GM19455 (cell line): Measurements from ENCODE around the gene GUCY1A2.
"Not testable (repeated sequence)": the region's sequence is repeated elsewhere in the genome, so short reads cannot be mapped to it uniquely, and the experiment has no call there.

ENCODE experiments used
- ATAC-seq: cut with Tn5 transposase; IDR thresholded peaks from one replicate; pipeline ENCODE4 v1.9.1; 2021; ENCODE audit not compliant: unreplicated experiment

Gene GUCY1A2

DNA sequence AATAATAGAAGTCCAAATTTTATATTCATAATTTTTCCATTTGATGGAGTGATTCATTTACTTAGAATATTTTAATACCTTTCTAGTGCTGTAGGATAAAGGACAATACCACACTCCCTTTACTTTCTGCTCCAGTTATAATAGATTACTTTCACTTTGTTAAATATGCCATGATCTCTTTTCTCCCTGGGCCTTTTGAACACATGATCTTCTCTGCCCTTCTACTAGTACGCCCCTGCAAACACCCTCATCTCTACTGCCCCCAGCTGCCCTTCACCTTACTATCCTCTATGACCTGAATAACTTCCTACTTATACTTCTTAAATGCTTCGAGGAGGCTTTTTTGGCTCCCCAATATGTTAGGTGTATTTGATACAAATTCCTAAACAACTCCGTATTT lies 177.3 kb downstream of the GUCY1A2 start:
- no peak for ATAC-seq

DNA sequence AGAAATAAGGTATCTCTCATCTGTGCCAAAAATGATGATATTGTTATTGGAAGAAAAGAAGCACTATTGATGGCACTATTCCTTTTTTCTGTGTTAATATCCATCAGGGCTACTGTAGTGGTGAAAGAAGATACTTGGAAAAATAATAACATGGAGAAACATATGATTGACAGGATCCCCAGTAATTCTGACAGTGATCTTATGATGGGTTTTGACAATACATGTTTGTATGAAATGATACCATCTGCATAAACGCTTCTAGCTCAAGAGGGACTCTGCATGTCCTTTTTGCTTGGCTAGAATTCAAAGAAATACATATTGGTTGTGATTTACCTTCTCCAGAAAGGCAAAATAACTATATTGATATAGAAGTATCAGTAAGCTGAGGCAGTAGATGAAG lies 178.1 kb downstream of the GUCY1A2 start:
- no peak for ATAC-seq

- no peak for ATAC-seq
These were observed 183.7 kb downstream of the GUCY1A2 start for GRCh38 chr11:106834567-106834966.

DNA sequence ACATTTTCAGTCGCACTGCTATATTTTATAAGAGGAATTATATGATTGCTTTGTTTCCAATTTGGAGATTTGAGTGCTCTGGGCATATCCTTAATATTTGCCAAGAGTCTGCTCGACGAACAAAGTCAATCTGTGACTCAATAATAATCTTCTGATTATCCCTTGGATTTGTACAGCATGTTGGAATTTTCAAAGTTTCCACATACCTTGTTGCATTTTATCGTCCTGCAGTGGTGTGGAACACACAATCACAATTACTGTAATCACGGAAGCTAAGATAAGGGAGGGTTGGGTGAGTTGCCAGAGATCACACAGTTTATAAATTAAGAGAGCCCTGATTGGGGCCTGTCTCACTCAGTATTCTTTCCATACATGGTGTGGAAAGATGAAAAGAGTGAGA lies 189.3 kb downstream of the GUCY1A2 start:
- no peak for ATAC-seq

- no peak for ATAC-seq
These were observed 189.7 kb downstream of the GUCY1A2 start for GRCh38 chr11:106828576-106828975.

DNA sequence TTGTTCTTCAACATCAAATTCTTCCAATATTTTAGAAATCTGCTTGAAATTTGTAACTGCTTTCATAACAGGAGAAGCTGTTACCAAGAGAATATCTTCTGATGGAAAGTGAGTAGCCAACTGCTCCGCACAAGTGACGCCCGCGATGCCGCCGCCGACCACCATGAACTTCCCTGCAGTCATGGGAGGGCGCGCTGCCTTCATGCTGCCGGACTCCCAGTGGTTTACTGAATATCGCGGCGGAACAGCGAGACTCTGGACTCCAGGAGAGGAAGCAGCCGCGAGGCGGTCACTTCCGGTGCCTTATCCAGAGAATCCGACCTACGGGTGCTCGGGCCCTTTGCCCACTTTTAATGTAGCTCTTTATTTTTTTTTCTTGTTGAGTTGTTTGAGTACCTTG lies 190.6 kb downstream of the GUCY1A2 start:
- ATAC-seq: no peak

DNA sequence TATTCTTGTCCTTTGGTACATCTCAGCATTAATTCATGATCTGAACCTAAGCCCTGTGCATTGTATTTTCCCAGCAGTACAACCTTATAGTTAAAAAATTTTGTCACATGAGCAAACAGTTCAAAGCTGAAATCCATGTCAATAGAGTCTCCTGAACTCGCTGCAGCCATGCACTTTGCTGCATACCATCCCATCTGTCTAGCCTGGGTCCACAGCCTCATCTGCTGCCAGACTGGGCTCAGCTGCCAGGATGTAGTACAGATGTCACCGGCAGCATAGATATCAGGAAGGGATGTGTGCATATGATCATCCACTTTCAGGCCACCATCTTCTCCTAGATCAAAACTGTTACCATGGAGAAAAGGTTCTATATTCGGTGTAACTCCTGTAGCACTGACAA lies 191.7 kb downstream of the GUCY1A2 start:
- not testable (repeated sequence) for ATAC-seq

DNA sequence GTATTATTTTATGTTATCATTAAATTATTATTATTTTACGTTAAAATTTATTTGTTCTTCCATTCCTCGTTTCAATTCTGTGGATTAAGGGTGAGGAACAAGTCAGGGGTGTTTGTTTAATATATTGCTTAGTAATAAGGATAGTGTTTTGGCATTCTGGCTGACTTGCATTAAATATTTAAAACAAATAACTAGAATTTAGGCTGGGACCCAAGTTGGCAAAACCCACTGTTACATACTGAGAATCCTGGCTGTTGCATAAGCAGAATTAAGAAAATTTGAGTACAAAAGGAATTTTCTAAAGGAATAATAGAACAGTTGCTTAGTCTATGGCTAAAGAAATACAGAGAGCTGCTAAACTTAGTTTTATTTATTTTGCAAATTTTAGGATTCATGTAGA lies 196.4 kb downstream of the GUCY1A2 start:
- ATAC-seq: no peak

GRCh38 chr11:106821291-106821690 lies 197.0 kb downstream of the GUCY1A2 start:
- ATAC-seq: no peak

DNA sequence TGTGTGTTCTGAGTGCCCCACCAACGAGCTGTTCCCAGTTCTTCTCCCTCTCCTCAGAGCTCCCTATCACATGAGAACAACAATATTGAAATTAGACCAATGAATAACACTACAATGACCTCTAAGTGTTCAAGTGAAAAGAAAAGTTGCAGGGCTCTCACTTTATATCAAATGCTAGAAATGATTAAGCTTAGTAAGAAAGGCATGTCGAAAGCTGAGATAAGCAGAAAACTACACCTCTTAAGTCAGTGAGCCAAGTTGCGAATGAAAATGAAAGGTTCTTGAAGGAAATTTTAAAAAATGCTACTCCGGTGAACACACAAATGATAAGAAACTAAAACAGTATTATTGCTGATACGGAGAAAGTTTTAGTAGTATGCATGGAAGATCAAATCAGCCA lies 199.8 kb downstream of the GUCY1A2 start:
- ATAC-seq: no peak

DNA sequence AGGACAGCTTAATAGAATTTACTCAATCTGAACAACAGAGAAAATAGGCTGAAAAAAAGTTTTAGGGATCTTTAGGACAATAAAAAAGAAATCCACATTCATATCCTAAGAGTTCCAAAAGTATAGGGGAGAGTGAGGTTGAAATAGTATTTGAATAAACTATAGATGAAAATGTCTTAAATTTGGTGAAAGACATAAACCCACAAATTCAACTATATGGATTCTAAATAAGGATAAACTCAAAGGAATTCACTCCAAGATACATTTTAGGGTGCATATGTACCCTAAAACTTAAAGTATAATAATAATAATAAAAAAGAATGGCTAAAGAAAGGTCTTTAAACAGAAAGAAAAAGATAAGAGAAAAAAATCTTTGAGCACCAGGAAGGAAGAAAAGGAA lies 203.1 kb downstream of the GUCY1A2 start:
- no peak for ATAC-seq

DNA sequence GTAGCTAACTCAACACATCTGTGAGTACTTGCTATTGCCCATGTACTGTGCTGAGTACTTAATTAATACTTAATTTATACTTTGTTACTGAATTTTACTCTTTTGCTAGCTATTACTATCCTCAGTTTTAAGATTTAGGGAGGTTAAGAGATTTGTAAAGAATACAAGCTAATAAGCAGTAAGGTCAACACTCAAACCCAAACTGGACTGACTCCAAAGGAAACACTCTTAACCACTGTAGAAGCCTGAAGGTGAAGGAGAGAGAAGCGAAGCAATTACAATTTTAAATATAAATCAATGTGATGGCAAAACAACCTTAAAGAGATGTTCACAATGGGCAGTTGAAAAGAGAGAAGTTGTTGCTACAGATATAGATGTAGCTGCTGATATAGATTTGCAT lies 204.5 kb downstream of the GUCY1A2 start:
- ATAC-seq: no peak

DNA sequence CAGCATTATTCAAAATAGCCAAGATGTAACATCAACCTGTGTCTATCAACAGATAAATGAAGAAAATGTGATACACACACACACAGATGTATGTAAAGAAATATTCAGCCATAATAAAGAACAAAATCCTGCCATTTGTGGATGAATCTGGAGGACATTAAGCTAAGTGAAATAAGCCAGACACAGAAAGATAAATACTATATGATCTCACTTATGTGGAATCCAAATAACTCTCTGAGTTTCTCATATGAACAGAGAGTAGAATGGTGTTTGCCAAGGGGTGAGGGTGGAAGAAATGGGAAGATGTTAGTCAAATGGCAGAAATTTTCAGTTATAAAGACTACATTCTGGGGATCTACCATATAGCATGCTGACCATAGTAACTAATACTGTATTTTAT lies 224.2 kb downstream of the GUCY1A2 start:
- ATAC-seq: no peak

GRCh38 chr11:106789406-106789805 lies 228.9 kb downstream of the GUCY1A2 start:
- ATAC-seq: no peak

- ATAC-seq: no peak
These were observed 230.8 kb downstream of the GUCY1A2 start for GRCh38 chr11:106787454-106787853.

DNA sequence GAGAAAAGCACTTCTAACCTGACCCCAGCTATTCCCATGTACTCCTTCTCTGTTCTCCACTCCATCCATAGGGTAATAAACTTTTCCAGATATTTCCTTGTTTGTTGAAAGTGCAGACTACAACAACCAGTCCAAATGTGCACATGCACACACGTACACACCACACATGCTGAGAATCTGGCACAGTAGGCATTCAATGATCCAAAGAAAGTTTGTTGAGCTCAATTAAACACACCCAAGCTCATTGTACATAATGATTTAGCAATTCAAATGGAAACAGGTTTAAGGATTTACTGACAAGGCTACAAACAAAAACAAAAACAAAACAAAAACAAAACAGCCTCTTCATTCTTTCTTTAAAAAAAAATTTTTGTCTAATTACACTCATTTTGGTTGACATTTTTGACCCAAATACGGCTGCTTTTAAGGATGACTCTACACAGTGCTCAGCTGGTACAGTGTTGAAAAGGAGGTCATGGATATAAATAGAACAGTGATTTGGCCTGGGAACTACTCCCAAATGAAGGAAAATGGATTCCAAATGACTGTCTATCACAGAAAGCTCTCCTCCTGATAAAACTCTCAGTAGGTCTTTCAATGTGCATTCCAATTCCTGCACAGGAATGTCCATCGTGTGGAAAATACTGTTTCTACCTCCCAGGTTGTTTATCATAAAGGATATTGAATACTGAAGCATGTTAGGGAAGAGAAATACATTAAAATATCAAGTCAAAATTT lies 232.2 kb downstream of the GUCY1A2 start:
- ATAC-seq: no peak

DNA sequence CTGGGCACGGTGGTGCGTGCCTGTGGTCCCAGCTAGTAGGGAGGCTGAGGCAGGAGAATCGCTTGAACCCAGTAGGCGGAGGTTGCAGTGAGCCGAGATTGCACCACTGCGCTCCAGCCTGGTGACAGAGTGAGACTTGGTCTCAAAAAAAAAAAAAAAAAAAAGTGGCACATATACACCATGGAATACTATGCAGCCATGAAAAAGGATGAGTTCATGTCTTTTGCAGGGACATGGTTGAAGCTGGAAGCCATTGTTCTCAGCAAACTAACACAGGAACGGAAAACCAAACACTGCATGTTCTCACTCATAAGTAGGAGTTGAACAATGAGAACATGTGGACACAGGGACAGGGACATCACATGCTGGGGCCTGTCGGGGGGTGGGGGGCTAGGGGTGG lies 241.0 kb downstream of the GUCY1A2 start:
- ATAC-seq: not testable (repeated sequence)

DNA sequence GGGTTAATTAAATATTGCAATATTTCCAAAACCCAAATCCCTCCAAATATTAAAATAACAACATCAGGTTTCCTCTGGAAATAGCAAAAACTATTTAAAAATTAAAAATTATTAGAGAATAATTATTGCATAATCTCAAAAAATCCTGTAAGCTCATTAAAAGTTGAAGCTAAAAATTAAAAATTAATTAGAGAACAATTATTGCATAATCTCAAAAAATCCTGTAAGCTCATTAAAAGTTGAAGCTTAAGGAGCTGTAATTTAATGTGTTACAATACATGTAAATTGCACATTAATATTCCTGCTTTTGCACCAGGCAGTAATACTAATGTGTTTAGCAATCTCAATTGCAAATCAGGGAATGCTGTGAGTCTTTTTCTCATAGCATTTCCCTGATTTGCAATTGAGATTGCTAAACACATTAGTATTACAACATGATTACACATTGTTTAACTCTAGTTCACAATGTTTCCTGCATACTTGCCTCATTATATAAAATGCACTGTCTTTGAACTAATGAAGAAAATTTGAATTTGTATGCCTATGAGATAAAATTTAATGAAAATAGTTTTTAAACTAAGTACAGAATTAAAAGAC lies 247.7 kb downstream of the GUCY1A2 start:
- ATAC-seq: no peak

- no peak for ATAC-seq
These were observed 252.6 kb downstream of the GUCY1A2 start for GRCh38 chr11:106765469-106766258.

GRCh38 chr11:106763501-106763900 lies 254.8 kb downstream of the GUCY1A2 start:
- no peak for ATAC-seq

DNA sequence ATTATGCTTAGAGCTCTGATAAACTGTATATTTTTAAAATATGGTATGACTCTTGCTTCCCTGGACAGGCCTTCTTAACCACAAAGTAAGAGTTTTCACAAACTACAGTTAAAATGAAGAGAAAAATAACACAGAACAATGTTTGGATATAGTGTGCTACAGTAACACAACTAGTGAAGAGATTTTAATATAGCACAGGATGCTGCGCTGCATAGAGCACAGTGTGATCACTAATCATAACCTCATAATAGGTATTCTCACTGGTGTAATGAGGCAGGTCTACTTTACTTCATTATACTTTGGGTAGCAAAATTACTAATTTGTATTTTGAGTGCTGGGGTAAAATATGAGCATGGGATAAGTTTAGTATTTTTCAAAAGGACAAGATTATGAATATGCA lies 256.5 kb downstream of the GUCY1A2 start:
- no peak for ATAC-seq

DNA sequence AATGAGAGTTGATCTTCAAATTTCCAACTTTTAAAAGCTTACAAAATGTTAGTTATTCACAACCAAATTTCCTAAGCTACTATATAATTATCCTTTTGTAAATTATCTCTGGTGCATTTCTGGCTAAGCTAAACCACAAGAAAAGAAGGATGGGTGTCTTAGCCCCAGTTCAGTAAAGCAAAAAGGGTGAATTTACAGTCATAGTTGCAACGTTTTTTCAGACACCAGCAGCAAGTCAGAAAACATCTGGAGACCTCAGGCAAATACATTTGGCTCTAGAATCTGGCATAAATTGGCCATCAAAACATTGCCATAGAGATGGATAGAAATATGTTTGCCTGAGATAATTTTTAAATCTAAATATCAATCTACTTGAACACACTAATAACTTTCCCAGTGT lies 257.0 kb downstream of the GUCY1A2 start:
- ATAC-seq: no peak
